GM12891 (cell line): ENCODE data around the gene TRMU.

Experiments
- PAX5 ChIP-seq: IDR thresholded peaks from 2 replicates; pipeline ENCODE4 v1.6.1; 2011; ENCODE audit warnings: low read length, moderate library complexity, mild to moderate bottlenecking; ENCODE audit not compliant: insufficient read depth, severe bottlenecking
- POLR2A ChIP-seq: IDR thresholded peaks from 2 replicates; pipeline ENCODE4 v1.6.1; 2011; ENCODE audit warnings: low read depth, low read length, control low read depth
- POLR2AphosphoS5 ChIP-seq: IDR thresholded peaks from 2 replicates; pipeline ENCODE4 v1.6.1; 2011; ENCODE audit warnings: low read depth, low read length, control low read depth
- SPI1 ChIP-seq: IDR thresholded peaks from 2 replicates; pipeline ENCODE4 v1.6.1; 2011; ENCODE audit warnings: low read depth, low read length, control low read depth
- TAF1 ChIP-seq: IDR thresholded peaks from 2 replicates; pipeline ENCODE4 v1.6.1; 2011; ENCODE audit warnings: low read depth, low read length, control low read depth

DNA sequence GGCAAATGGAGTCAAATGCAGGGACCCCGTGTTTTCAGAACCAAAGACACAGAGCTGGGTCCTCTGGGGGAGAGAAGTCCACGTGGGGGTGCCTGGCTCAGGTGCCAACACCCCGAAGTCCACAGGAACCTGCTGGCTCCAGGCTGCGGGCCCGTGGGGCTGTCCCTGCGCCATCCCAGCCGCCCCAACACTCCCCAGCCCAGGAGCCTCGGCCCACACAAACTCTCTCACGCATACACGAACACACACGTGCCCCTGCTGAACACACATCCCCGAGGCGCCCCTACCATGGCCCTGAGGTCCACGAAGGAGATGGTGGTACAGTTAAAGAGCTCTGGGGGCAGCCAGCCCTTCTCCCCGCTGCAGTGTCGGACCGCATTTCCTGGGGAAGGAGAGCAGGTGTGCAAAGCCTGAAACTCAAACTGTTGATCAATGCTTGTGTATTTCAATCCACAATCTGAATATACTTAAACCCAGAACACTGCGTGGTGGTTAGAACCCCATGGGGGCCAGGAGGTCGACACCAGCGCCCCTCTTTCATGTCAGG lies 54.7 kb downstream of the TRMU start:
- TF ChIP-seq TAF1 (no peak), PAX5 (no peak), POLR2A (no peak), POLR2AphosphoS5 (no peak), SPI1 (no peak)
